Tibial nerve (tissue), 4 donors: ENCODE measurements around the gene EIF2B2. TPM values are rescaled to one million over a fixed set of nuclear protein-coding genes. Genes with fewer than 3 reads are reported as not detected.

Source experiments
- DNase-seq, 2 donors: peaks; one replicate each; pipeline ENCODE4 v3.0.0-alpha.2; 2019; ENCODE audit warnings: low spot score in 2 of 2
- H3K27ac ChIP-seq, 4 donors: fragments of 200-600 bp; sonication (generic) in 3 of 4; one replicate each; pipeline ENCODE4 v1.5.1; 2017 to 2019; ENCODE audit warnings: mild to moderate bottlenecking in 1 of 4
- H3K27me3 ChIP-seq, 2 donors: fragments of 200-600 bp; sonication (generic) in 1 of 2; one replicate each; pipeline versions ENCODE4 v1.5.1 to v1.6.0; 2017 to 2019
- H3K36me3 ChIP-seq, 3 donors: fragments of 200-600 bp; sonication (generic); one replicate each; pipeline ENCODE4 v1.5.1; 2018 to 2019
- H3K4me1 ChIP-seq, 4 donors: fragments of 200-600 bp; sonication (generic) in 3 of 4; one replicate each; pipeline ENCODE4 v1.5.1; 2017 to 2019
- H3K4me3 ChIP-seq, 4 donors: fragments of 200-600 bp; sonication (generic) in 3 of 4; one replicate each; pipeline ENCODE4 v1.5.1; 2017 to 2019; ENCODE audit warnings: mild to moderate bottlenecking in 1 of 4, moderate library complexity in 1 of 4
- H3K9me3 ChIP-seq, 4 donors: fragments of 200-600 bp; sonication (generic) in 3 of 4; one replicate each; pipeline ENCODE4 v1.5.1; 2017 to 2019
- CTCF ChIP-seq, 5 experiments: fragments of 200-600 bp in 3 of 5; fragments of 450-650 bp in 2 of 5; sonication (generic) in 3 of 5; IDR thresholded peaks; one replicate each; pipeline ENCODE4 v1.5.1; 2016 to 2019; ENCODE audit warnings: antibody characterized with exemption in 5 of 5, mild to moderate bottlenecking in 3 of 5, moderate library complexity in 2 of 5
- EP300 ChIP-seq, 2 donors: sonication (generic); formaldehyde crosslinking; IDR thresholded peaks; one replicate each; pipeline ENCODE4 v1.6.1; 2017; ENCODE audit warnings: antibody characterized with exemption in 2 of 2, mild to moderate bottlenecking in 1 of 2
- POLR2A ChIP-seq, 2 donors: fragments of 450-650 bp; IDR thresholded peaks; one replicate each; pipeline ENCODE4 v1.6.1; 2017; ENCODE audit warnings: antibody characterized with exemption in 2 of 2, mild to moderate bottlenecking in 2 of 2, moderate library complexity in 2 of 2
- WGBS, 2 donors: methylation state at CpG; one replicate each; pipeline ENCODE4 v1.1.5; 2018; 5-methylcytosine and 5-hydroxymethylcytosine counted together
- total RNA-seq, 4 donors: library from RNA; depleted of rRNA; stranded (reverse); fragments of >200 nt; gene quantifications; one replicate each; pipeline ENCODE4 v1.1.0, GENCODE V29; 2016

The EIF2B2 gene
- total RNA-seq, 4 donors from 2014 or later: 26.1 to 44.9 (median 36.1) TPM

GRCh38 chr14:74964787-74965485 lies 37.8 kb upstream of the EIF2B2 start:
- Histone ChIP-seq H3K36me3 (no peaks in the 10 kb centered on the region), H3K4me3 (no peak overlapping the region), H3K9me3 (no peaks in the 10 kb centered on the region), H3K4me1 (peaks cover 0 to 7% (median 0%) of the 10 kb centered on the region in 4 donors), H3K27me3 (no peaks in the 10 kb centered on the region), H3K27ac (no peak overlapping the region)
- TF ChIP-seq CTCF (IDR thresholded peaks at IDR 0.05): no peak
- no peak for TF ChIP-seq POLR2A (IDR thresholded peaks at IDR 0.05)
- no peak for TF ChIP-seq EP300 (IDR thresholded peaks at IDR 0.05)
- no peak for DNase-seq
- WGBS, 2 donors: 59 to 66% methylated on average over 4 of the region's 4 CpGs

- Histone ChIP-seq H3K4me3 (no peak overlapping the region), H3K9me3 (no peaks in the 10 kb centered on the region), H3K27me3 (no peaks in the 10 kb centered on the region), H3K4me1 (peaks cover 0 to 7% (median 0%) of the 10 kb centered on the region in 4 donors), H3K27ac (no peak overlapping the region), H3K36me3 (no peaks in the 10 kb centered on the region)
- no peak for DNase-seq
- TF ChIP-seq CTCF (IDR thresholded peaks at IDR 0.05) (no peak), POLR2A (IDR thresholded peaks at IDR 0.05) (no peak), EP300 (IDR thresholded peaks at IDR 0.05) (no peak)
- whole genome bisulfite sequencing, 2 donors: 60 to 61% methylated on average over 5 of the region's 5 CpGs
Measured at GRCh38 chr14:74965486-74966153, 37.1 kb upstream of the EIF2B2 start.

GRCh38 chr14:74968811-74969210 lies 33.9 kb upstream of the EIF2B2 start:
- peaks cover 0 to 11% (median 2%) of the 10 kb centered on the region in 4 donors for H3K4me1 ChIP-seq
- DNase-seq: no peak
- WGBS, 2 donors: 74 to 76% methylated on average over 1 of the region's 1 CpG
- no peaks in the 10 kb centered on the region for H3K9me3 ChIP-seq
- H3K27me3 ChIP-seq: no peaks in the 10 kb centered on the region
- no peak overlapping the region for H3K27ac ChIP-seq
- no peaks in the 10 kb centered on the region for H3K36me3 ChIP-seq
- TF ChIP-seq CTCF (IDR thresholded peaks at IDR 0.05) (no peak), POLR2A (IDR thresholded peaks at IDR 0.05) (no peak), EP300 (IDR thresholded peaks at IDR 0.05) (no peak)
- H3K4me3 ChIP-seq: no peak overlapping the region

GRCh38 chr14:74973003-74973653 lies 29.6 kb upstream of the EIF2B2 start:
- no peaks in the 10 kb centered on the region for H3K36me3 ChIP-seq
- TF ChIP-seq POLR2A (IDR thresholded peaks at IDR 0.05): no peak
- peak in 1 of 2 donors; percentile 42 for TF ChIP-seq EP300 (IDR thresholded peaks at IDR 0.05)
- no peak overlapping the region for H3K4me3 ChIP-seq
- H3K27me3 ChIP-seq: no peaks in the 10 kb centered on the region
- 57 to 65% methylated on average over 15 of the region's 15 CpGs for WGBS, 2 donors
- H3K27ac ChIP-seq: peak overlapping the region in 1 of 4 donors; percentile 13
- no peak for DNase-seq
- H3K9me3 ChIP-seq: no peaks in the 10 kb centered on the region
- peaks cover 0 to 38% (median 6%) of the 10 kb centered on the region in 4 donors for H3K4me1 ChIP-seq

GRCh38 chr14:74973905-74974363 lies 28.8 kb upstream of the EIF2B2 start:
- Histone ChIP-seq H3K4me3 (no peak overlapping the region), H3K27me3 (no peaks in the 10 kb centered on the region), H3K36me3 (no peaks in the 10 kb centered on the region), H3K9me3 (no peaks in the 10 kb centered on the region), H3K4me1 (peaks cover 0 to 44% (median 6%) of the 10 kb centered on the region in 4 donors), H3K27ac (peak overlapping the region in 1 of 4 donors; percentile 72)
- DNase-seq: no peak
- TF ChIP-seq CTCF (IDR thresholded peaks at IDR 0.05) (no peak), EP300 (IDR thresholded peaks at IDR 0.05) (no peak), POLR2A (IDR thresholded peaks at IDR 0.05) (no peak)
- WGBS, 2 donors: 79 to 84% methylated on average over 5 of the region's 5 CpGs
